ENCODE data around the gene DPP4. TPM values are rescaled to one million over a fixed set of nuclear protein-coding genes. Genes with fewer than 3 reads are reported as not detected.

DPP4 gene
- total RNA-seq, 4 donors from 2014 or later, result 3.2 to 6.4 (median 5.1) TPM

DNA sequence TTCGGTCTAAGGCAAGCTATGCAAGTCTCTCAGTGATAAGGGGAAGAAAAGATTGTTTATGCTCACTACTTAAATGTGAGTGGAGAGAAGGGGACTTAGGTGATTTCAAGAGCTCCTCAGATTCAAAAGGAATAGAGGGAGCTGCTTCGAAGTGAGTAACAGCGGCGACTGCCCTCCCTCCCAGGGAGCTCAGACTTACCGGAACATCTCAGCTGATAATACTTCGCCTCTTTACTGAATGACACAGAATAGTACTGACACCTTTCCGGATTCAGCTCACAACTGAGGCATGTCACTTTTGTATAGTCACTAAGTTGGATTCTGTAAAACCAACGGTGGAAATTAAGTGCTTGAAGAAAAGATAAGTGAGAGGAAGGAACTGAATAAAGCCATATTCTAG is 55.5 kb downstream of the DPP4 start:
- WGBS, 2 donors, result 91 to 93% methylated on average over 8 of the region's 8 CpGs
- no peak overlapping the region for H3K4me3 ChIP-seq (ENCODE audit: low read depth, poor library complexity, severe bottlenecking)
- no peak for DNase-seq (ENCODE audit: low spot score in 2 of 2)
- TF ChIP-seq POLR2A (IDR thresholded peaks at IDR 0.05), result no peak
- TF ChIP-seq, protein P1, sequence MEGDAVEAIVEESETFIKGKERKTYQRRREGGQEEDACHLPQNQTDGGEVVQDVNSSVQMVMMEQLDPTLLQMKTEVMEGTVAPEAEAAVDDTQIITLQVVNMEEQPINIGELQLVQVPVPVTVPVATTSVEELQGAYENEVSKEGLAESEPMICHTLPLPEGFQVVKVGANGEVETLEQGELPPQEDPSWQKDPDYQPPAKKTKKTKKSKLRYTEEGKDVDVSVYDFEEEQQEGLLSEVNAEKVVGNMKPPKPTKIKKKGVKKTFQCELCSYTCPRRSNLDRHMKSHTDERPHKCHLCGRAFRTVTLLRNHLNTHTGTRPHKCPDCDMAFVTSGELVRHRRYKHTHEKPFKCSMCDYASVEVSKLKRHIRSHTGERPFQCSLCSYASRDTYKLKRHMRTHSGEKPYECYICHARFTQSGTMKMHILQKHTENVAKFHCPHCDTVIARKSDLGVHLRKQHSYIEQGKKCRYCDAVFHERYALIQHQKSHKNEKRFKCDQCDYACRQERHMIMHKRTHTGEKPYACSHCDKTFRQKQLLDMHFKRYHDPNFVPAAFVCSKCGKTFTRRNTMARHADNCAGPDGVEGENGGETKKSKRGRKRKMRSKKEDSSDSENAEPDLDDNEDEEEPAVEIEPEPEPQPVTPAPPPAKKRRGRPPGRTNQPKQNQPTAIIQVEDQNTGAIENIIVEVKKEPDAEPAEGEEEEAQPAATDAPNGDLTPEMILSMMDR (IDR thresholded peaks at IDR 0.05), result no peak
- intact Hi-C loops (cut with DNase I; ENCODE audit: low total_unique reads), result no loop called here

DNA sequence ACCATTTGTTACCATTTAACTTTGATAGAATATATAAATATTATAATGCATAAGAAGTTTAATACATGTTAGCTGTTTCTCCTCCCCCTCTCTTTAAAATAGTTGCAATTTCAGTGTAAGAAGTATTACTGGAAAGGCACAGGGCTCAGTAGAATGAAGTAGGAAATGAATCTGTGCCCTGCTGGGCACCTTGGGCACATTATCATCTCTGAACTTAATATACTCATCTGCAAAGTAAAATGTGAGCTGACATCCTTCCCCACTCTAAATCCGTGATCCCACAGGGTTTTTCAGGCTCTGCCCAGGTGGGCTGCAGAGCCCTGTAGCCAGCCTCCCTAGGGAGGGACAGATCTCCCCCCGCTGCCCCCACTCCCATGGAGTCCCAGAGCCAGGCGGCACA is 56.8 kb downstream of the DPP4 start:
- no peak for DNase-seq (ENCODE audit: low spot score in 2 of 2)
- intact Hi-C loops (cut with DNase I; ENCODE audit: low total_unique reads), result no loop called here
- TF ChIP-seq POLR2A (IDR thresholded peaks at IDR 0.05), result no peak
- TF ChIP-seq, protein P1 (IDR thresholded peaks at IDR 0.05), result no peak
- no peak overlapping the region for H3K4me3 ChIP-seq (ENCODE audit: low read depth, poor library complexity, severe bottlenecking)
- WGBS, 2 donors, result 81 to 82% methylated on average over 3 of the region's 3 CpGs

DNA sequence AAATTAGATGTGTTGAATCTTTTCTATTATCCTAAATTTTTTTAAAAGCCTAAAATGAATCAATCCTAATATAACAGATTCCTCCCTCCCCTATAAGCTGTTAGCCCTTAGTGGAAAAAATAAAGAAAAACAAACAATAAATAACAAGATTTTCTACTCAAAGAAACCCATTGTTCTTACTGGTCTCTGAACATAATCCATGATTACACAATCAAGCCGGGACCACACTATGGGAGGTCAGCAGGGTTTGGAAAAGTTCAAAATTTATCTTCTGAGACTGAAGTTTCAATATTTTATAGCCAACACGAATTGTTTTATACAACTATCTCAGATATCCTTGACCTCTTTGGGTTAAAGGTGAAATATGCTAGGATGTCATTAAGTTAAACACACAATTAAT is 57.9 kb downstream of the DPP4 start:
- 73 to 81% methylated on average over 2 of the region's 2 CpGs for WGBS, 2 donors
- no peak overlapping the region for H3K4me3 ChIP-seq (ENCODE audit: low read depth, poor library complexity, severe bottlenecking)
- intact Hi-C loops (cut with DNase I; ENCODE audit: low total_unique reads), result no loop called here
- TF ChIP-seq POLR2A (IDR thresholded peaks at IDR 0.05), result no peak
- no peak for DNase-seq (ENCODE audit: low spot score in 2 of 2)

DNA sequence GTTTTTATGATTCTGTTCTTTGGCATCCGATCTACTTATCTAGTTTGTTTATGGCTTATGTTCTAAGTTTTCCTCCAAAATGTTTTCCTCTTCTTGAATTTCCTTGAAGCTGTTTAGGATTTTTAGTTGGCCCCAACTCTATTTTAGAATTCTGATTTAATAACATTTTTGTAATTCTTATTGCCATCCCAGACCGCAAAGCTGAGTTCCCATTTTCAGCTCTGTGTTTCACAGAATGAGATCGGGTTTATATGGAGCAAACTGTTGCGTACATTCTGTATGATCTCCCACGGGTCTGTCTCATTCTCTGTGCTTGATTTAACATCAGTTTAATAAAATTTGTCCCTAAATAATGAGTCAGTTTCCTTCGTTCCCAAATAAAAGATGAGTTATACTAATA is 59.3 kb downstream of the DPP4 start:
- 65 to 73% methylated on average over 6 of the region's 6 CpGs for WGBS, 2 donors
- TF ChIP-seq, protein P1 (IDR thresholded peaks at IDR 0.05), result no peak
- no peak for TF ChIP-seq POLR2A (IDR thresholded peaks at IDR 0.05)
- intact Hi-C loops (cut with DNase I; ENCODE audit: low total_unique reads), result no loop called here
- H3K4me3 ChIP-seq (ENCODE audit: low read depth, poor library complexity, severe bottlenecking), result no peak overlapping the region
- no peak for DNase-seq (ENCODE audit: low spot score in 2 of 2)

DNA sequence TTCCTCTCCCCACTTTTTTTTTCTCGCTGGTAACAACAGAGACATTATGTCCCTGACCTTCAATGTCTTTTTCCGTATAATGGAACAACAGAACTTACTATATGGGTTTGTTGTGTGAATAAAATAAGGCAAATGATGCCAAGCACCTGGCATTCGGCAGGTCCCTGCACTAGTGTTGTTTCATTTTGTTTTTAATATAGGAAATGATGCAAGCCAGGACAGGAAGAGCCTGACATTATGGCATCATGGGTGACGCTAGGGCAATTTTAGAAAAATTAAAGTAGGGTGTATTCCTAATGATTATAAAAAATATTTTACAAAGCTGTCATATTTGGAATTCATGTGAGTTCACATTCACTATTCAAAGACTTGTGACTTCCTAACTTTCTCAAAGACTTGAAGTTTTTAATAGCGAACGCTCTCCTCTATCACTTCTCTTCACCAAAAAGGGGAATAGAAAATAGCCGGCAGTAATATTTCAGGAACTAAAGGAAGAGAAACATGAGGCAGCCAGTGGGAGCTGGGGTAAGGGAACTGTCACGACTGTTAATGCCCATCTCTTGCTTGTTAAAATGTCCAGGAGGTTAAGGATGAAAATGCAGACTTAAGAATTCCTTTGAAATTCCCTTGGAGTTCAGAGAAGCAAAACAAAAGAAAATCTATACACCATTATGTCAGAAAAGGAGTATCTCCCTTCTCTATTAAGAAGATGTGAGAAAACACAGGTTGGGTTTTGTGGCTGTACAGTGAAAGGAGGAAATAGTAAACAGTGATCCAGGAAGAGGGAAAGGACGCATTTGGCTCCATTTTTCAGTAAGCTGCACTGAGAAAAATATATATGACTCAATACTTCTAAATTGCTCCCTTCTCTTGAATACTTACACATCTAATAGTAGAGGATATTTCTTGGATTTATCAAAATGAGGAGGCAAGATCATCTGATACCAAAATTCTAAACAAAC is 60.2 kb downstream of the DPP4 start:
- H3K4me3 ChIP-seq (ENCODE audit: low read depth, poor library complexity, severe bottlenecking), result no peak overlapping the region
- intact Hi-C loops (cut with DNase I; ENCODE audit: low total_unique reads), result no loop called here

GRCh38 chr2:162012565-162013058 is 61.4 kb downstream of the DPP4 start:
- WGBS, 2 donors, result 31 to 37% methylated on average over 2 of the region's 2 CpGs
- no peak for TF ChIP-seq POLR2A (IDR thresholded peaks at IDR 0.05)
- TF ChIP-seq, protein P1 (IDR thresholded peaks at IDR 0.05), result no peak
- H3K4me3 ChIP-seq (ENCODE audit: low read depth, poor library complexity, severe bottlenecking), result no peak overlapping the region
- intact Hi-C loops (cut with DNase I; ENCODE audit: low total_unique reads), result no loop called here
- DNase-seq (ENCODE audit: low spot score in 2 of 2), result no peak

More for the DNA sequence above, 60.2 kb downstream of the DPP4 start:
- TF ChIP-seq, protein P1 (IDR thresholded peaks at IDR 0.05), result no peak
- no peak for TF ChIP-seq POLR2A (IDR thresholded peaks at IDR 0.05)
- 69 to 75% methylated on average over 9 of the region's 9 CpGs for WGBS, 2 donors
- no peak for DNase-seq (ENCODE audit: low spot score in 2 of 2)
